Measurements from ENCODE around the gene WNT11.

WNT11 gene

DNA sequence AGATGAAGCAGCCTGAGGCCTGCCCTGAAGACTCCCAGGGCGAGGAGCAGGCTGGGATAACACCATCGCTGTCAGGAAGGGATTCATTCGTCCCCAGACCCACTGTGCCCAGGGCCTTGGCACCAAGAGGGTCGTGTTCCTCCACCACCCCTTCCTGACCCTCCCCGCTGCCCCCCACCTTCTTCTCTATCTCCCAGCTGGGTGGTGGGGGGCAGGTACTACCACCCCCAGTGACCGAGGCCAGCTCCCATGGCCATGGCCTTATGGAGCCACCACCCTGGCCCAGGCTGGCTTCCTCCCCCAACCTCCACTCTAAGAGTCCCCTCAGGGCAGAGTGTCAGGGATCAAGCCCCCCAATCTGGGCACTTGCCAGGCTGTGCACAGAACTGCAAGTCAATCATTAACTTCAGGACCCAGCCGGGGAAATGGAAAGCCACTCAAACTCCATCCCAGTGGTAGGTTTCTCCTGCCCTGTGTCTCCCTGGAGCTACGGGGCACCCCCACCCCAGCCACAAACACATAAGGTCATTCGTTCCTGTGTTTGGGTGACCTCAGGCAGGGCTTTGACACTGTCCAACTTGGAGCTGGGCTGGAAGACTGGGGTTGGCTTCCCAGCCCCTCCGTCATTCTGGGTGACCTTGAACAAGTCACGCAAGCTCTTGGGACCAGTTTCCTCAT is 33.3 kb upstream of the WNT11 start:
- Histone ChIP-seq H3K9ac (ENCODE audit: low read length) (no peak overlapping the region), H3K27me3 (replicated peaks; ENCODE audit: insufficient read depth, low read length) (peaks cover 24% of the 10 kb centered on the region; the same call in 1 of the 2 replicates), H3K27ac (ENCODE audit: low read length) (no peak overlapping the region), H3K36me3 (replicated peaks; ENCODE audit: insufficient read depth, low read length) (no peaks in the 10 kb centered on the region), H4K20me1 (ENCODE audit: insufficient read depth, low read length) (no peaks in the 10 kb centered on the region), H3K4me1 (ENCODE audit: low read length) (0 out of 2 replicates have a peak, but pooled peaks cover under 1% of the 10 kb centered on the region), H3F3A (ENCODE audit: insufficient read depth, low read length) (peaks cover 4% of the 10 kb centered on the region; the same call in 1 of the 2 replicates), H3K9me3 (replicated peaks; ENCODE audit: insufficient read depth, low read length) (no peaks in the 10 kb centered on the region), H3K79me2 (ENCODE audit: low read length) (no peaks in the 10 kb centered on the region), H2AFZ (ENCODE audit: low read length) (no peak overlapping the region), H3K4me3 (ENCODE audit: low read length) (no peak overlapping the region), H3K4me2 (ENCODE audit: low read depth, low read length) (no peak overlapping the region), H3K9me2 (replicated peaks; ENCODE audit: insufficient read depth, low read length) (no peaks in the 10 kb centered on the region)
- no peak for DNase-seq
- TF ChIP-seq EZH2 (optimal IDR thresholded peaks at IDR 0.05; ENCODE audit: low read depth, low read length): no peak

- Histone ChIP-seq H3F3A (ENCODE audit: insufficient read depth, low read length) (peaks cover 4% of the 10 kb centered on the region; the same call in 1 of the 2 replicates), H3K9ac (ENCODE audit: low read length) (no peak overlapping the region), H3K27ac (ENCODE audit: low read length) (no peak overlapping the region), H3K9me2 (replicated peaks; ENCODE audit: insufficient read depth, low read length) (no peaks in the 10 kb centered on the region), H3K36me3 (replicated peaks; ENCODE audit: insufficient read depth, low read length) (no peaks in the 10 kb centered on the region), H3K9me3 (replicated peaks; ENCODE audit: insufficient read depth, low read length) (no peaks in the 10 kb centered on the region), H3K27me3 (replicated peaks; ENCODE audit: insufficient read depth, low read length) (peaks cover 24% of the 10 kb centered on the region; the same call in 1 of the 2 replicates), H3K4me3 (ENCODE audit: low read length) (no peak overlapping the region), H4K20me1 (ENCODE audit: insufficient read depth, low read length) (no peaks in the 10 kb centered on the region), H2AFZ (ENCODE audit: low read length) (no peak overlapping the region), H3K4me1 (ENCODE audit: low read length) (peaks cover 10% of the 10 kb centered on the region), H3K79me2 (ENCODE audit: low read length) (no peaks in the 10 kb centered on the region), H3K4me2 (ENCODE audit: low read depth, low read length) (no peak overlapping the region)
- TF ChIP-seq EZH2 (optimal IDR thresholded peaks at IDR 0.05; ENCODE audit: low read depth, low read length): no peak
- TF ChIP-seq, protein P1, sequence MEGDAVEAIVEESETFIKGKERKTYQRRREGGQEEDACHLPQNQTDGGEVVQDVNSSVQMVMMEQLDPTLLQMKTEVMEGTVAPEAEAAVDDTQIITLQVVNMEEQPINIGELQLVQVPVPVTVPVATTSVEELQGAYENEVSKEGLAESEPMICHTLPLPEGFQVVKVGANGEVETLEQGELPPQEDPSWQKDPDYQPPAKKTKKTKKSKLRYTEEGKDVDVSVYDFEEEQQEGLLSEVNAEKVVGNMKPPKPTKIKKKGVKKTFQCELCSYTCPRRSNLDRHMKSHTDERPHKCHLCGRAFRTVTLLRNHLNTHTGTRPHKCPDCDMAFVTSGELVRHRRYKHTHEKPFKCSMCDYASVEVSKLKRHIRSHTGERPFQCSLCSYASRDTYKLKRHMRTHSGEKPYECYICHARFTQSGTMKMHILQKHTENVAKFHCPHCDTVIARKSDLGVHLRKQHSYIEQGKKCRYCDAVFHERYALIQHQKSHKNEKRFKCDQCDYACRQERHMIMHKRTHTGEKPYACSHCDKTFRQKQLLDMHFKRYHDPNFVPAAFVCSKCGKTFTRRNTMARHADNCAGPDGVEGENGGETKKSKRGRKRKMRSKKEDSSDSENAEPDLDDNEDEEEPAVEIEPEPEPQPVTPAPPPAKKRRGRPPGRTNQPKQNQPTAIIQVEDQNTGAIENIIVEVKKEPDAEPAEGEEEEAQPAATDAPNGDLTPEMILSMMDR (IDR thresholded peaks at IDR 0.05; ENCODE audit: low read length): no peak
- DNase-seq: no peak
Observed at GRCh38 chr11:76238551-76238950, 32.2 kb upstream of the WNT11 start.

- H3K9me3 ChIP-seq (replicated peaks; ENCODE audit: insufficient read depth, low read length): no peaks in the 10 kb centered on the region
- H3K4me2 ChIP-seq (ENCODE audit: low read depth, low read length): no peak overlapping the region
- no peak overlapping the region for H3K27ac ChIP-seq (ENCODE audit: low read length)
- peaks cover 10% of the 10 kb centered on the region for H3K4me1 ChIP-seq (ENCODE audit: low read length)
- no peaks in the 10 kb centered on the region for H3K79me2 ChIP-seq (ENCODE audit: low read length)
- no peak for TF ChIP-seq EZH2 (optimal IDR thresholded peaks at IDR 0.05; ENCODE audit: low read depth, low read length)
- no peak for TF ChIP-seq EZH2phosphoT487 (IDR thresholded peaks at IDR 0.05; ENCODE audit: low read length)
- TF ChIP-seq, protein P1 (IDR thresholded peaks at IDR 0.05; ENCODE audit: low read length): peak; percentile 15; the same call in 1 of the 2 replicates
- no peak overlapping the region for H3K4me3 ChIP-seq (ENCODE audit: low read length)
- no peaks in the 10 kb centered on the region for H3K9me2 ChIP-seq (replicated peaks; ENCODE audit: insufficient read depth, low read length)
- peaks cover 21% of the 10 kb centered on the region; the same call in 1 of the 2 replicates for H3K27me3 ChIP-seq (replicated peaks; ENCODE audit: insufficient read depth, low read length)
- DNase-seq: no peak
- no peak overlapping the region for H3K9ac ChIP-seq (ENCODE audit: low read length)
- no peak overlapping the region for H2AFZ ChIP-seq (ENCODE audit: low read length)
- H4K20me1 ChIP-seq (ENCODE audit: insufficient read depth, low read length): no peaks in the 10 kb centered on the region
- H3F3A ChIP-seq (ENCODE audit: insufficient read depth, low read length): peaks cover 4% of the 10 kb centered on the region; the same call in 1 of the 2 replicates
- no peaks in the 10 kb centered on the region for H3K36me3 ChIP-seq (replicated peaks; ENCODE audit: insufficient read depth, low read length)
Observed at GRCh38 chr11:76237914-76238313, 31.6 kb upstream of the WNT11 start.

All from MM.1S (cell line).